Measurements from ENCODE around the gene POU2AF2. TPM values are rescaled to one million over a fixed set of nuclear protein-coding genes. Genes with fewer than 3 reads are reported as not detected.

The POU2AF2 gene
- total RNA-seq, 1 experiment from 2014 or later: not detected

DNA sequence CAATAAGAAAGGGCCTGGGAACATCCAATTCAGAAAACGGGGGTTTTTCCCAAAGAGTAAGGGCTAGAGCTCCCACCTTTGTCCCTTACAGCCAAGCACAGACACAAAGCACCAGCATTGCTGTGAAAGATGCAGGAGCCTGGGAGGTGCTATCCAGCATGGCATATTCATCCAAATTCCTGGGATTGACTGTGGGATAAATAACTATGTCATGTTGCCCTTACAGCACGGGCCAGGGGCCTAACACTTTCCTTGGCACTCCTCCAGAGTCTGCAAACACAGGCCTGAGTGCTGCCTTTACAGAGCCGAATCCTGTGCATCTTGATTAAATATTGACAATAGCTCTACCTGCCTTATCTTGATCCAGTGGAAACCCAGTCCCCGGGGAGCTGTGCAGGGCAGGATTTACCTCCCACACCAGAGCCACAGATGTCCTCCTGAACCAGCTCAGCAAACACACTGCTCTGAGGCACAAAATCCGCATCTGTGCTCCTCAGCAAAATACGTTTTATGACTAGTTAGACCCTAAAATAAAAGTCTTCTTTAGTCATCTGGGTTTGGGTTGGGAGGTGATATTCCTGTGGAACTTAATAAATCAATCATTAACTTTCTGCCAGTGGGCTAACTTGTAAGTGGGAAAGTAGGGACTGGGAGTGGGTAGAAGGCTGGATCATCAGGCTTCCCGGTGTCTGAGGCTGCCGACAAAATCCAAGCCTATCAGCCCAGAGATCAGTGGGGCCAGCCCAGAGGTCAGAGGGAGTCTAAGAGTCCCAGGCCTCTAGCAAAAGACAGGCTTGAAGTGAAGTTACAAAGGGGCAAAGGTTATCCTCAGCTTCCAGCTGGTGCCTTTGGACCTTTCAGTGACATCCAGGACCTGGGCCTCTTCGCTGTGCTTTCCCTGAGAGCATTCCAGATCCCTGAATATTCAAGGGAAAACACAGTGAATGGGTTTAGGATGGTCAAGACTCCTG lies 89.3 kb downstream of the POU2AF2 start:
- no peak overlapping the region for H2AK5ac ChIP-seq (ENCODE audit: insufficient read length, low read length)
- no peak overlapping the region for H3K56ac ChIP-seq (ENCODE audit: insufficient read length, low read depth, low read length)
- Mint-ChIP-seq H3K36me3 (ENCODE audit: insufficient read depth in 1 of 3, low read depth in 3 of 3) (peaks cover 0 to 6% (median 5%) of the 10 kb centered on the region in 3 experiments; a peak in 5 of 7 replicates), H3K9me3 (peaks cover 5% of the 10 kb centered on the region in 2 experiments; a peak in 4 of 5 replicates), H3K4me1 (peaks cover 22 to 24% of the 10 kb centered on the region in 2 experiments), H3K4me3 (no peak overlapping the region), H3K27me3 (ENCODE audit: low read depth) (no peaks in the 10 kb centered on the region; the same call in 1 of the 2 replicates), H3K27ac (peak overlapping the region in 1 of 3 experiments; percentile 55; a peak in 1 of 7 replicates)
- H2BK12ac ChIP-seq (ENCODE audit: insufficient read length, low read depth, low read length): no peak overlapping the region
- no peaks in the 10 kb centered on the region for H3K79me1 ChIP-seq (ENCODE audit: insufficient read depth, low read depth, low read length, poor library complexity, severe bottlenecking)
- H3K27me3 ChIP-seq (ENCODE audit: insufficient read depth, low read length): no peaks in the 10 kb centered on the region
- H2BK20ac ChIP-seq (ENCODE audit: low read depth, low read length, poor library complexity, severe bottlenecking): no peak overlapping the region
- no peak overlapping the region for H4K91ac ChIP-seq (ENCODE audit: insufficient read length, low read depth, low read length)
- TF ChIP-seq, protein P1, sequence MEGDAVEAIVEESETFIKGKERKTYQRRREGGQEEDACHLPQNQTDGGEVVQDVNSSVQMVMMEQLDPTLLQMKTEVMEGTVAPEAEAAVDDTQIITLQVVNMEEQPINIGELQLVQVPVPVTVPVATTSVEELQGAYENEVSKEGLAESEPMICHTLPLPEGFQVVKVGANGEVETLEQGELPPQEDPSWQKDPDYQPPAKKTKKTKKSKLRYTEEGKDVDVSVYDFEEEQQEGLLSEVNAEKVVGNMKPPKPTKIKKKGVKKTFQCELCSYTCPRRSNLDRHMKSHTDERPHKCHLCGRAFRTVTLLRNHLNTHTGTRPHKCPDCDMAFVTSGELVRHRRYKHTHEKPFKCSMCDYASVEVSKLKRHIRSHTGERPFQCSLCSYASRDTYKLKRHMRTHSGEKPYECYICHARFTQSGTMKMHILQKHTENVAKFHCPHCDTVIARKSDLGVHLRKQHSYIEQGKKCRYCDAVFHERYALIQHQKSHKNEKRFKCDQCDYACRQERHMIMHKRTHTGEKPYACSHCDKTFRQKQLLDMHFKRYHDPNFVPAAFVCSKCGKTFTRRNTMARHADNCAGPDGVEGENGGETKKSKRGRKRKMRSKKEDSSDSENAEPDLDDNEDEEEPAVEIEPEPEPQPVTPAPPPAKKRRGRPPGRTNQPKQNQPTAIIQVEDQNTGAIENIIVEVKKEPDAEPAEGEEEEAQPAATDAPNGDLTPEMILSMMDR (conservative IDR thresholded peaks at IDR 0.05): no peak
- H3K23me2 ChIP-seq (ENCODE audit: insufficient read length, low read depth, low read length, poor library complexity, severe bottlenecking): no peaks in the 10 kb centered on the region
- H4K8ac ChIP-seq (replicated peaks; ENCODE audit: insufficient read length, low read depth, low read length): no peak overlapping the region
- H3K79me2 ChIP-seq (ENCODE audit: insufficient read depth, low read length): no peaks in the 10 kb centered on the region
- H4K20me1 ChIP-seq (ENCODE audit: control insufficient read depth, insufficient read depth, insufficient read length): no peaks in the 10 kb centered on the region
- no peak for DNase-seq
- no peak overlapping the region for H2BK5ac ChIP-seq (ENCODE audit: insufficient read length, low read length)
- H3K27ac ChIP-seq (ENCODE audit: insufficient read length, low read depth, low read length): no peak overlapping the region
- H3K9me3 ChIP-seq (ENCODE audit: control insufficient read depth, low read depth, low read length): no peaks in the 10 kb centered on the region
- H3K4ac ChIP-seq (ENCODE audit: low read depth, low read length): no peak overlapping the region
- H2AFZ ChIP-seq (ENCODE audit: low read length): no peak overlapping the region
- no peak overlapping the region for H4K5ac ChIP-seq (ENCODE audit: insufficient read length, low read depth, low read length)
- H2BK120ac ChIP-seq (ENCODE audit: low read depth, low read length, poor library complexity, severe bottlenecking): no peak overlapping the region
- no peak overlapping the region for H2BK15ac ChIP-seq (ENCODE audit: low read depth, low read length)
- no peak overlapping the region for H3K18ac ChIP-seq (ENCODE audit: insufficient read length, low read depth, low read length)
- peaks cover 7% of the 10 kb centered on the region; the same call in 1 of the 2 replicates for H3K4me1 ChIP-seq (ENCODE audit: insufficient read depth, low read length)
- WGBS (ENCODE audit: extremely low coverage, insufficient read length, low lambda C conversion rate): no CpG with 5 or more reads among the region's 9 CpGs
- no peak overlapping the region for H3K9ac ChIP-seq (ENCODE audit: extremely low read depth, insufficient read length, low read length)
- H3K4me2 ChIP-seq (ENCODE audit: insufficient read depth, insufficient read length, low read length): no peak overlapping the region
- H3T11ph ChIP-seq (ENCODE audit: low read length): no peak overlapping the region
- H3K14ac ChIP-seq (ENCODE audit: insufficient read depth, low read length): no peak overlapping the region
- no peak overlapping the region for H3K23ac ChIP-seq (ENCODE audit: insufficient read length, low read depth, low read length)

Data from H9 (cell line).